ENCODE results near the gene SMARCAL1.

Gene SMARCAL1

GRCh38 chr2:216477283-216478035, 65.2 kb downstream of the SMARCAL1 start:
- DNase-seq, result no peak

GRCh38 chr2:216478151-216478550, 65.9 kb downstream of the SMARCAL1 start:
- no peak for DNase-seq

- DNase-seq, result no peak
Observed at GRCh38 chr2:216478791-216479190, 66.5 kb downstream of the SMARCAL1 start.

GRCh38 chr2:216480221-216480620, 67.9 kb downstream of the SMARCAL1 start:
- DNase-seq, result no peak

GRCh38 chr2:216482640-216483039, 70.4 kb downstream of the SMARCAL1 start:
- DNase-seq, result no peak

- DNase-seq, result no peak
Observed at GRCh38 chr2:216485237-216485636, 73.0 kb downstream of the SMARCAL1 start.

GRCh38 chr2:216485745-216486144, 73.5 kb downstream of the SMARCAL1 start:
- DNase-seq, result no peak

GRCh38 chr2:216486271-216486670, 74.0 kb downstream of the SMARCAL1 start:
- no peak for DNase-seq

GRCh38 chr2:216486708-216487107, 74.4 kb downstream of the SMARCAL1 start:
- DNase-seq, result no peak

GRCh38 chr2:216490061-216490460, 77.8 kb downstream of the SMARCAL1 start:
- DNase-seq, result no peak

- no peak for DNase-seq
Observed at GRCh38 chr2:216491793-216492596, 79.7 kb downstream of the SMARCAL1 start.

- DNase-seq, result no peak
Observed at GRCh38 chr2:216492597-216493333, 80.5 kb downstream of the SMARCAL1 start.

GRCh38 chr2:216493334-216493685, 81.0 kb downstream of the SMARCAL1 start:
- DNase-seq, result no peak

GRCh38 chr2:216495656-216496055, 83.4 kb downstream of the SMARCAL1 start:
- DNase-seq, result no peak

GRCh38 chr2:216497382-216498069, 85.2 kb downstream of the SMARCAL1 start:
- DNase-seq, result no peak

- DNase-seq, result no peak
Observed at GRCh38 chr2:216498070-216498378, 85.7 kb downstream of the SMARCAL1 start.

- DNase-seq, result peak; percentile 91
Observed at GRCh38 chr2:216498379-216499352, 86.4 kb downstream of the SMARCAL1 start, which contains the start of gene RPL37A. RPL37A (plus strand) TSS chr2:216498844; CDS start chr2:216498875, 31 bp downstream.

GRCh38 chr2:216499641-216500218, 87.4 kb downstream of the SMARCAL1 start:
- DNase-seq, result no peak

GRCh38 chr2:216500572-216500971, 88.3 kb downstream of the SMARCAL1 start:
- no peak for DNase-seq

GRCh38 chr2:216501854-216502253, 89.6 kb downstream of the SMARCAL1 start:
- DNase-seq, result no peak
